CD14-positive monocyte (primary cell): Measurements from ENCODE around the gene STARD13. TPM values are rescaled to one million over a fixed set of nuclear protein-coding genes. Genes with fewer than 3 reads are reported as not detected.

ENCODE experiments used
- DNase-seq, 3 donors: peaks; one replicate each; pipeline ENCODE4 v3.0.0-alpha.2; 2011 to 2022
- H2AFZ ChIP-seq: 2 replicates; pipeline ENCODE4 v1.6.0; 2012; ENCODE audit warnings: mild to moderate bottlenecking, low read depth, low read length, inconsistent platforms; ENCODE audit not compliant: insufficient read depth, poor library complexity, severe bottlenecking
- H3K27ac ChIP-seq, 2 donors: 1 replicate in 1 of 2; 2 replicates in 1 of 2; pipeline ENCODE4 v1.5.1; 2012 to 2013; ENCODE audit warnings: low read length in 2 of 2, control low read depth in 1 of 2, inconsistent platforms in 1 of 2, low read depth in 1 of 2, mild to moderate bottlenecking in 1 of 2
- H3K27me3 ChIP-seq, 2 donors: one replicate each; pipeline versions ENCODE4 v1.6.0 to v1.6.1; 2011 to 2013; ENCODE audit warnings: low read length in 2 of 2; ENCODE audit not compliant: control insufficient read depth in 2 of 2, insufficient read depth in 2 of 2
- H3K36me3 ChIP-seq, 2 donors: replicated peaks in 1 of 2; 1 replicate in 1 of 2; 2 replicates in 1 of 2; pipeline versions ENCODE4 v1.5.1 to v1.6.1; 2012 to 2013; ENCODE audit warnings: low read length in 2 of 2, control low read depth in 1 of 2, inconsistent platforms in 1 of 2, mild to moderate bottlenecking in 1 of 2; ENCODE audit not compliant: insufficient read depth in 2 of 2, control insufficient read depth in 1 of 2
- H3K4me1 ChIP-seq, 2 donors: 1 replicate in 1 of 2; 2 replicates in 1 of 2; pipeline versions ENCODE4 v1.5.1 to v1.6.1; 2012 to 2013; ENCODE audit warnings: low read length in 2 of 2, control low read depth in 1 of 2, inconsistent platforms in 1 of 2, mild to moderate bottlenecking in 1 of 2, moderate library complexity in 1 of 2; ENCODE audit not compliant: insufficient read depth in 2 of 2, control insufficient read depth in 1 of 2
- H3K4me2 ChIP-seq: replicated peaks from 2 replicates; pipeline ENCODE3; 2012; ENCODE audit warnings: low read length, moderate library complexity, mild to moderate bottlenecking; ENCODE audit not compliant: poor library complexity, severe bottlenecking; ENCODE audit errors: extremely low read depth
- H3K4me3 ChIP-seq, 3 experiments: fragments of 200-600 bp in 1 of 3; sonication (generic) in 1 of 3; replicated peaks in 1 of 3; 1 replicate in 2 of 3; 2 replicates in 1 of 3; pipeline ENCODE4 v1.5.1; 2011 to 2013; ENCODE audit warnings: low read length in 3 of 3, mild to moderate bottlenecking in 3 of 3, control low read depth in 2 of 3, low read depth in 2 of 3, inconsistent platforms in 1 of 3, moderate library complexity in 1 of 3
- H3K79me2 ChIP-seq: 2 replicates; pipeline ENCODE4 v1.6.0; 2012; ENCODE audit warnings: mild to moderate bottlenecking, control low read depth, inconsistent platforms, low read length, moderate library complexity; ENCODE audit not compliant: insufficient read depth
- H3K9ac ChIP-seq: 2 replicates; pipeline ENCODE4 v1.6.0; 2017; ENCODE audit warnings: low read length, mild to moderate bottlenecking; ENCODE audit not compliant: insufficient read depth, poor library complexity, severe bottlenecking
- H3K9me3 ChIP-seq, 2 donors: replicated peaks in 1 of 2; 1 replicate in 1 of 2; 2 replicates in 1 of 2; pipeline versions ENCODE4 v1.5.1 to v1.6.1; 2012 to 2013; ENCODE audit warnings: low read length in 2 of 2, control low read depth in 1 of 2; ENCODE audit not compliant: control insufficient read depth in 1 of 2, insufficient read depth in 1 of 2
- H4K20me1 ChIP-seq: 2 replicates; pipeline ENCODE4 v1.6.0; 2012; ENCODE audit warnings: mild to moderate bottlenecking, low read length, control low read depth, moderate library complexity; ENCODE audit not compliant: insufficient read depth
- H3K27ac Mint-ChIP-seq, 7 donors: one replicate each; pipeline ENCODE4 v1.8.0; 2020; ENCODE audit warnings: mild to moderate bottlenecking in 7 of 7, mixed read lengths in 7 of 7, moderate library complexity in 6 of 7, inconsistent platforms in 2 of 7
- H3K27me3 Mint-ChIP-seq, 3 donors: one replicate each; pipeline ENCODE4 v1.8.0; 2021 to 2022; ENCODE audit warnings: low read depth in 3 of 3, mild to moderate bottlenecking in 3 of 3, mixed read lengths in 3 of 3, moderate library complexity in 3 of 3, inconsistent platforms in 1 of 3
- H3K36me3 Mint-ChIP-seq, 2 donors: one replicate each; pipeline ENCODE4 v1.8.0; 2020; ENCODE audit warnings: mixed read lengths in 2 of 2, inconsistent platforms in 1 of 2, mild to moderate bottlenecking in 1 of 2
- H3K4me1 Mint-ChIP-seq: one replicate; pipeline ENCODE4 v1.8.0; 2020; ENCODE audit warnings: mild to moderate bottlenecking, mixed read lengths
- H3K4me3 Mint-ChIP-seq, 2 donors: one replicate each; pipeline ENCODE4 v1.8.0; 2020; ENCODE audit warnings: mild to moderate bottlenecking in 2 of 2, mixed read lengths in 2 of 2, moderate library complexity in 1 of 2
- H3K9me3 Mint-ChIP-seq, 7 donors: one replicate each; pipeline ENCODE4 v1.8.0; 2020 to 2022; ENCODE audit warnings: mixed read lengths in 7 of 7, mild to moderate bottlenecking in 6 of 7, moderate library complexity in 6 of 7, inconsistent platforms in 2 of 7
- WGBS: methylation state at CpG from one replicate; pipeline ENCODE4 v1.1.5; 2013; ENCODE audit warnings: missing lambda C conversion rate; ENCODE audit not compliant: insufficient coverage; 5-methylcytosine and 5-hydroxymethylcytosine counted together
- intact Hi-C, 2 donors: fragments of 100-400 bp; cut with micrococcal nuclease; formaldehyde crosslinking; loops; one replicate each; pipeline versions ENCODE4 v1.15.0 to v1.15.1; 2023
- polyA plus RNA-seq, 3 donors: library from polyadenylated mRNA; depleted of rRNA in 1 of 3; unstranded in 2 of 3; stranded (reverse) in 1 of 3; fragments of 300-500 nt in 2 of 3; fragments of >200 nt in 1 of 3; fragmentation: Illumina TruSeq in 2 of 3; gene quantifications; 1 replicate in 2 of 3; 2 replicates in 1 of 3; pipeline ENCODE4 v1.2.3, GENCODE V29; 2012 to 2021
- TF ChIP-seq, protein P1 (sequence below): fragments of 200-600 bp; IDR thresholded peaks from one replicate; pipeline ENCODE4 v1.8.0; 2022; ENCODE audit warnings: antibody characterized with exemption, mild to moderate bottlenecking

STARD13 gene
- polyA plus RNA-seq, 3 donors = 0.37 to 0.69 (median 0.60) TPM

DNA sequence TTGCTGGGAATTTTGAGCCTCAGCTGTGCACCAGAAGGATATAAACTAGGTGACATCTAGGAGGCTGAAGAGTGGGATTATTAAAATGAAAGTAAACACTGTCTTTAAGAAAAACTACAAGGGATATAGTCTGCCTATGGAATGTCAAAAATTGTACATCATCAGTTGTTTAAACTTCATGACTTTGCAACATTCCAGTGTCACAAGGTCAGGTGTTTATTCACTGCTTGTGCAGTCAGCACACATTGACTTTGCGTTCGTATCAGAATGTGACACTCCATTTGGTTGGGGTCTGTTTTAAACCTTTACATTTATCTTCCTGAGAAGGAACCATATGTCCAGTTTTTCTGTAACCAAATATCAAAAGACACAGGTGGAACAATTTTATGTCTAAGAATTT lies 183.7 kb downstream of the STARD13 start:
- H3K4me1 ChIP-seq = peaks cover 14 to 16% of the 10 kb centered on the region in 2 donors
- H3K4me3 ChIP-seq = no peak overlapping the region
- H4K20me1 ChIP-seq = no peaks in the 10 kb centered on the region
- WGBS = no CpG with 5 or more reads among the region's 2 CpGs
- no peak overlapping the region for H3K4me2 ChIP-seq
- H3K9me3 ChIP-seq = peaks cover 5 to 7% of the 10 kb centered on the region in 2 donors
- TF ChIP-seq, protein P1, sequence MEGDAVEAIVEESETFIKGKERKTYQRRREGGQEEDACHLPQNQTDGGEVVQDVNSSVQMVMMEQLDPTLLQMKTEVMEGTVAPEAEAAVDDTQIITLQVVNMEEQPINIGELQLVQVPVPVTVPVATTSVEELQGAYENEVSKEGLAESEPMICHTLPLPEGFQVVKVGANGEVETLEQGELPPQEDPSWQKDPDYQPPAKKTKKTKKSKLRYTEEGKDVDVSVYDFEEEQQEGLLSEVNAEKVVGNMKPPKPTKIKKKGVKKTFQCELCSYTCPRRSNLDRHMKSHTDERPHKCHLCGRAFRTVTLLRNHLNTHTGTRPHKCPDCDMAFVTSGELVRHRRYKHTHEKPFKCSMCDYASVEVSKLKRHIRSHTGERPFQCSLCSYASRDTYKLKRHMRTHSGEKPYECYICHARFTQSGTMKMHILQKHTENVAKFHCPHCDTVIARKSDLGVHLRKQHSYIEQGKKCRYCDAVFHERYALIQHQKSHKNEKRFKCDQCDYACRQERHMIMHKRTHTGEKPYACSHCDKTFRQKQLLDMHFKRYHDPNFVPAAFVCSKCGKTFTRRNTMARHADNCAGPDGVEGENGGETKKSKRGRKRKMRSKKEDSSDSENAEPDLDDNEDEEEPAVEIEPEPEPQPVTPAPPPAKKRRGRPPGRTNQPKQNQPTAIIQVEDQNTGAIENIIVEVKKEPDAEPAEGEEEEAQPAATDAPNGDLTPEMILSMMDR = no peak
- H2AFZ ChIP-seq = no peak overlapping the region
- H3K27me3 ChIP-seq = no peaks in the 10 kb centered on the region
- H3K79me2 ChIP-seq = no peaks in the 10 kb centered on the region
- intact Hi-C loops = no loop called here
- Mint-ChIP-seq H3K9me3 (peaks cover 3 to 11% (median 5%) of the 10 kb centered on the region in 7 donors), H3K4me1 (peaks cover 17% of the 10 kb centered on the region), H3K27ac (no peak overlapping the region), H3K36me3 (peaks cover 0 to 2% of the 10 kb centered on the region in 2 donors), H3K4me3 (no peak overlapping the region), H3K27me3 (peaks cover 0 to 4% (median 1%) of the 10 kb centered on the region in 3 donors)
- no peak overlapping the region for H3K9ac ChIP-seq
- no peak overlapping the region for H3K27ac ChIP-seq
- no peaks in the 10 kb centered on the region for H3K36me3 ChIP-seq
- DNase-seq = no peak

DNA sequence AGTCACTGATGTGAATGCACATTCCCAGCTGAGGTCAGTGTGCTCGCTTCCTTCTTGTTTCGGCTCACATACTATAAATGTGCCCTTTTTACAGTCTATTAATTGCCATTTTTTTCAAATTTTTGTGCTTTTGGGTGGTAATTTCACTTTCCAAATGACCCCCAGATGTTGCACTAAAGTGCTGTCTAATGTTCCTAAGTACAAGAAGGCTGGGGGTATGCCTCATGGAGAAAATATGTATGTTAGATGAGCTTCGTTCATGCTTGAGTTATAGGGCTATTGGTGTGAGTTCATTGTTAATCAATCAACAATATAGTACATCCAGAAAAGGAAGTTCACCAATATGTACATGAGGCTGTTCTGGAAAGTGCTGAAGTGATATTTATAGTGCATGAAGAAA lies 184.7 kb downstream of the STARD13 start:
- no peaks in the 10 kb centered on the region for H3K36me3 ChIP-seq
- no peak overlapping the region for H2AFZ ChIP-seq
- no peak overlapping the region for H3K4me2 ChIP-seq
- WGBS = no CpG with 5 or more reads among the region's 3 CpGs
- H3K27ac Mint-ChIP-seq = no peak overlapping the region
- peaks cover 3 to 11% (median 5%) of the 10 kb centered on the region in 7 donors for H3K9me3 Mint-ChIP-seq
- H4K20me1 ChIP-seq = no peaks in the 10 kb centered on the region
- no peaks in the 10 kb centered on the region for H3K36me3 Mint-ChIP-seq
- no peak overlapping the region for H3K27ac ChIP-seq
- peaks cover 12 to 14% of the 10 kb centered on the region in 2 donors for H3K4me1 ChIP-seq
- H3K79me2 ChIP-seq = no peaks in the 10 kb centered on the region
- H3K27me3 ChIP-seq = no peaks in the 10 kb centered on the region
- H3K9me3 ChIP-seq = peaks cover 5 to 7% of the 10 kb centered on the region in 2 donors
- DNase-seq = no peak
- H3K4me1 Mint-ChIP-seq = peaks cover 13% of the 10 kb centered on the region
- H3K9ac ChIP-seq = no peak overlapping the region
- H3K4me3 ChIP-seq = no peak overlapping the region
- TF ChIP-seq, protein P1 = no peak
- H3K4me3 Mint-ChIP-seq = no peak overlapping the region
- intact Hi-C loops = no loop called here
- H3K27me3 Mint-ChIP-seq = peaks cover 0 to 4% (median 2%) of the 10 kb centered on the region in 3 donors
